SU-DHL-6 (cell line): ENCODE data around the gene ITSN1.

Source experiments
- EZH2phosphoT487 ChIP-seq: fragments of 200-600 bp; sonication (generic), shearing (Covaris generic); conservative IDR thresholded peaks from 2 replicates; pipeline ENCODE4 v1.6.1; 2018; ENCODE audit warnings: mild to moderate bottlenecking, antibody characterized with exemption, low read length, moderate library complexity, mixed read lengths
- TF ChIP-seq, protein P1 (sequence below): fragments of 200-600 bp; sonication (generic); IDR thresholded peaks from one replicate; pipeline ENCODE4 v1.5.1; 2017; ENCODE audit warnings: antibody characterized with exemption, mild to moderate bottlenecking, low read length, moderate library complexity; ENCODE audit not compliant: insufficient read depth, poor library complexity, severe bottlenecking

DNA sequence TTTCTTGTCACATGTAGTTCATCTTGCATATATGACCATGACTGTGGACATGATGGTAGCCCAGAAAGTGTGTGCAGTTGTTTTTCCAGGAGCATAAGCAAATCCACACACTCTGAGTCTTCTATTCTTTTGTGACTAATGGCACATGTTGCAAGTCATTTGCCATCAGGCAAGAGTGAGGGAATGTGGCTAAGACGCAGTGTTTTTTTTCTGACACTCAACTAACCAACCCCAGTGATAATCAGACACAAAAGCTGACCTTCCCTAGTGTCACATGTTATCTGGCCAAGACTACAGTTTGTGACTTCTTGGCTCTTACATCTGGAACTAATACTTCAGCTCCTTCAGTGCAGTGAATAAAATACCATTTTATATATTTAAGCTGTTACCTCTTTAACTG is 108.8 kb downstream of the ITSN1 start:
- TF ChIP-seq, protein P1, sequence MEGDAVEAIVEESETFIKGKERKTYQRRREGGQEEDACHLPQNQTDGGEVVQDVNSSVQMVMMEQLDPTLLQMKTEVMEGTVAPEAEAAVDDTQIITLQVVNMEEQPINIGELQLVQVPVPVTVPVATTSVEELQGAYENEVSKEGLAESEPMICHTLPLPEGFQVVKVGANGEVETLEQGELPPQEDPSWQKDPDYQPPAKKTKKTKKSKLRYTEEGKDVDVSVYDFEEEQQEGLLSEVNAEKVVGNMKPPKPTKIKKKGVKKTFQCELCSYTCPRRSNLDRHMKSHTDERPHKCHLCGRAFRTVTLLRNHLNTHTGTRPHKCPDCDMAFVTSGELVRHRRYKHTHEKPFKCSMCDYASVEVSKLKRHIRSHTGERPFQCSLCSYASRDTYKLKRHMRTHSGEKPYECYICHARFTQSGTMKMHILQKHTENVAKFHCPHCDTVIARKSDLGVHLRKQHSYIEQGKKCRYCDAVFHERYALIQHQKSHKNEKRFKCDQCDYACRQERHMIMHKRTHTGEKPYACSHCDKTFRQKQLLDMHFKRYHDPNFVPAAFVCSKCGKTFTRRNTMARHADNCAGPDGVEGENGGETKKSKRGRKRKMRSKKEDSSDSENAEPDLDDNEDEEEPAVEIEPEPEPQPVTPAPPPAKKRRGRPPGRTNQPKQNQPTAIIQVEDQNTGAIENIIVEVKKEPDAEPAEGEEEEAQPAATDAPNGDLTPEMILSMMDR, result no peak
- TF ChIP-seq EZH2phosphoT487, result no peak
